ENCODE results near the gene HPS6. TPM values are rescaled to one million over a fixed set of nuclear protein-coding genes. Genes with fewer than 3 reads are reported as not detected.

HPS6 gene
- 10 to 100 TPM; 26.1 to 35.9 TPM for total RNA-seq

- peaks cover 6% of the 10 kb centered on the region for H3K4me1 ChIP-seq (replicated peaks)
- WGBS, result 2% methylated on average over 30 of the region's 61 CpGs
- intact Hi-C loops (cut with DNase I), result loop anchor here (5.0 kb wide), 1 partner anchor 47 kb away; no protein-coding TSS in a partner anchor
- peak within 1 kb of the TSS; percentile 67 to 97 for H3K4me3 ChIP-seq
- peak within 1 kb of the TSS; percentile 78 to 91 for H3K27ac ChIP-seq
- H3K27me3 ChIP-seq (replicated peaks; ENCODE audit: insufficient read depth), result no peaks in the 10 kb centered on the region
- H3K9me3 ChIP-seq, result no peaks in the 10 kb centered on the region
- no peaks in the 10 kb centered on the region for H3K36me3 ChIP-seq
- TF ChIP-seq POLR2AphosphoS5 (IDR thresholded peaks at IDR 0.05) (peak; percentile 87), POLR2A (IDR thresholded peaks at IDR 0.05) (peak; percentile 81)
- TF ChIP-seq, protein P1, sequence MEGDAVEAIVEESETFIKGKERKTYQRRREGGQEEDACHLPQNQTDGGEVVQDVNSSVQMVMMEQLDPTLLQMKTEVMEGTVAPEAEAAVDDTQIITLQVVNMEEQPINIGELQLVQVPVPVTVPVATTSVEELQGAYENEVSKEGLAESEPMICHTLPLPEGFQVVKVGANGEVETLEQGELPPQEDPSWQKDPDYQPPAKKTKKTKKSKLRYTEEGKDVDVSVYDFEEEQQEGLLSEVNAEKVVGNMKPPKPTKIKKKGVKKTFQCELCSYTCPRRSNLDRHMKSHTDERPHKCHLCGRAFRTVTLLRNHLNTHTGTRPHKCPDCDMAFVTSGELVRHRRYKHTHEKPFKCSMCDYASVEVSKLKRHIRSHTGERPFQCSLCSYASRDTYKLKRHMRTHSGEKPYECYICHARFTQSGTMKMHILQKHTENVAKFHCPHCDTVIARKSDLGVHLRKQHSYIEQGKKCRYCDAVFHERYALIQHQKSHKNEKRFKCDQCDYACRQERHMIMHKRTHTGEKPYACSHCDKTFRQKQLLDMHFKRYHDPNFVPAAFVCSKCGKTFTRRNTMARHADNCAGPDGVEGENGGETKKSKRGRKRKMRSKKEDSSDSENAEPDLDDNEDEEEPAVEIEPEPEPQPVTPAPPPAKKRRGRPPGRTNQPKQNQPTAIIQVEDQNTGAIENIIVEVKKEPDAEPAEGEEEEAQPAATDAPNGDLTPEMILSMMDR (IDR thresholded peaks at IDR 0.05), result peak in 2 of 4 experiments; percentile 36 to 38
- peak; percentile 90 for DNase-seq (ENCODE audit: low spot score)
Observed at GRCh38 chr10:102064868-102065560, at the start of gene HPS6. Gene HPS6, plus strand, starts transcription at chr10:102065349. Its CDS starts 126 bp downstream, at chr10:102065475.

DNA sequence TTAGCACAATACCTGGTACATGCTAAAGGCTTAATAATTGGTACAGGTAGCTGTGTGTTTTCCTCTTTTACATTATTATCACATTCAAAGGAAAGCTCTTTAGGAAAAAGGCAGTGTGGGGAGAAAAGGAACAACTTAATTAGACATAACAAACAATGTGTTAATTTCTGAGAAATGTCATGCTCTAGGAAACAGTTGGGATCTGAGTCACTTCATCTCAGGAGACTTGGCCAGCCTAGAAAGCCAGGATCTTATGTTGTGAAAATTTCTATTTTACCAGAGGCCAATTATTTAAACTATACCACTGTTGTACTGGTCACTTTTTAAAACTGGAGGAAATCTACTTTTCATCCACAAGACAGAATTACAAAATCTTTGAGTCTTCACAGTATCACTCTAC, 48.7 kb upstream of the HPS6 start:
- intact Hi-C loops (cut with DNase I), result no loop called here
- no peak for DNase-seq (ENCODE audit: low spot score)
- H3K4me1 ChIP-seq (replicated peaks), result no peaks in the 10 kb centered on the region

GRCh38 chr10:102017295-102017694, 47.9 kb upstream of the HPS6 start:
- no peaks in the 10 kb centered on the region for H3K9me3 ChIP-seq
- intact Hi-C loops (cut with DNase I), result no loop called here
- H3K4me3 ChIP-seq, result no peak overlapping the region
- TF ChIP-seq, protein P1 (IDR thresholded peaks at IDR 0.05), result no peak
- no peak for TF ChIP-seq POLR2A (IDR thresholded peaks at IDR 0.05)
- TF ChIP-seq POLR2AphosphoS5 (IDR thresholded peaks at IDR 0.05), result no peak
- no peaks in the 10 kb centered on the region for H3K27me3 ChIP-seq (replicated peaks; ENCODE audit: insufficient read depth)
- no peak overlapping the region for H3K27ac ChIP-seq
- no peaks in the 10 kb centered on the region for H3K36me3 ChIP-seq
- no peak for DNase-seq (ENCODE audit: low spot score)
- H3K4me1 ChIP-seq (replicated peaks), result no peaks in the 10 kb centered on the region
- 91% methylated on average over 2 of the region's 2 CpGs for WGBS

More for the DNA sequence above, 48.7 kb upstream of the HPS6 start:
- TF ChIP-seq, protein P1 (IDR thresholded peaks at IDR 0.05), result no peak
- TF ChIP-seq POLR2AphosphoS5 (IDR thresholded peaks at IDR 0.05) (no peak), POLR2A (IDR thresholded peaks at IDR 0.05) (no peak)
- no peak overlapping the region for H3K27ac ChIP-seq
- H3K27me3 ChIP-seq (replicated peaks; ENCODE audit: insufficient read depth), result no peaks in the 10 kb centered on the region
- no peaks in the 10 kb centered on the region for H3K9me3 ChIP-seq
- H3K4me3 ChIP-seq, result no peak overlapping the region
- no peaks in the 10 kb centered on the region for H3K36me3 ChIP-seq

GRCh38 chr10:102020938-102021337, 44.2 kb upstream of the HPS6 start:
- Histone ChIP-seq H3K27me3 (replicated peaks; ENCODE audit: insufficient read depth) (no peaks in the 10 kb centered on the region), H3K9me3 (no peaks in the 10 kb centered on the region), H3K27ac (no peak overlapping the region), H3K4me1 (replicated peaks) (no peaks in the 10 kb centered on the region), H3K4me3 (no peak overlapping the region), H3K36me3 (peaks cover 0 to 3% of the 10 kb centered on the region in 2 donors)
- TF ChIP-seq POLR2AphosphoS5 (IDR thresholded peaks at IDR 0.05) (no peak), POLR2A (IDR thresholded peaks at IDR 0.05) (no peak)
- TF ChIP-seq, protein P1 (IDR thresholded peaks at IDR 0.05), result no peak
- no peak for DNase-seq (ENCODE audit: low spot score)
- intact Hi-C loops (cut with DNase I), result no loop called here
- 100% methylated on average over 2 of the region's 2 CpGs for WGBS

DNA sequence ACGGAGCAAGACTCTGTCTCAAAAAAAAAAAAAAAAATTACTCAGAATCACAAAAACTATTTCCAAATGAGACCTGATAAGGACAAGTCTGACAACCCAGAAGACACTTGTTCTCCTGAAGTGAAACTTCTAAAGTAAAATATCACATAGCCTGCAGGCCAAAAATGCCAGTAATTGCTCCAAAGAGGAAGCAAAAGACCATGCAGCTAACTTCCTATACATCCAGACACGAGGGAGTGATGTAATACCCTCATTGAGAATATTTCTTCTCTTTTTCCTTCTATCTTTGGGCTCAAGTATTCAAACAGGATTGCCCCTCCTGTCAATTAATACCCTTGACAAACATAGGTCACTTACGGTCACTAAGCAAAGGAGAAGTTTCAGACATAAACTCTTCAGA, 40.4 kb upstream of the HPS6 start:
- DNase-seq (ENCODE audit: low spot score), result no peak
- Histone ChIP-seq H3K4me3 (no peak overlapping the region), H3K9me3 (no peaks in the 10 kb centered on the region), H3K27ac (no peak overlapping the region), H3K36me3 (peaks cover 0 to 3% of the 10 kb centered on the region in 2 donors), H3K4me1 (replicated peaks) (no peaks in the 10 kb centered on the region), H3K27me3 (replicated peaks; ENCODE audit: insufficient read depth) (no peaks in the 10 kb centered on the region)
- 78% methylated on average over 3 of the region's 3 CpGs for WGBS
- intact Hi-C loops (cut with DNase I), result no loop called here
- TF ChIP-seq POLR2AphosphoS5 (IDR thresholded peaks at IDR 0.05) (no peak), POLR2A (IDR thresholded peaks at IDR 0.05) (no peak)
- TF ChIP-seq, protein P1 (IDR thresholded peaks at IDR 0.05), result no peak

Data from prostate gland (tissue), 2 donors.